GM12875 (cell line): ENCODE data around the gene PFKFB1.

Experiments
- H3K4me3 ChIP-seq: one replicate; pipeline ENCODE4 v1.5.1; 2011; ENCODE audit warnings: low read depth, low read length, control low read depth
- CTCF ChIP-seq: IDR thresholded peaks from 2 replicates; pipeline ENCODE4 v1.5.1; 2011; ENCODE audit warnings: low read depth, mild to moderate bottlenecking, control low read depth, inconsistent platforms, low read length, moderate library complexity, borderline replicate concordance; ENCODE audit not compliant: insufficient read depth

Gene PFKFB1

GRCh38 chrX:54923376-54923775 is 70.6 kb downstream of the PFKFB1 start:
- H3K4me3 ChIP-seq, result no peak overlapping the region
- TF ChIP-seq CTCF, result no peak

GRCh38 chrX:54922547-54922946 is 71.4 kb downstream of the PFKFB1 start:
- no peak overlapping the region for H3K4me3 ChIP-seq

GRCh38 chrX:54921427-54922021 is 72.5 kb downstream of the PFKFB1 start:
- peak overlapping the region; percentile 31 for H3K4me3 ChIP-seq
- TF ChIP-seq CTCF, result no peak

More at GRCh38 chrX:54922547-54922946, 71.4 kb downstream of the PFKFB1 start:
- no peak for TF ChIP-seq CTCF

- no peak for TF ChIP-seq CTCF
- peak within 1 kb of the TSS; percentile 31 for H3K4me3 ChIP-seq
Observed at GRCh38 chrX:54920610-54921426, 73.2 kb downstream of the PFKFB1 start, which contains the start of gene TRO. TRO (plus strand) TSS chrX:54920824; CDS start chrX:54922247, 1,423 bp downstream.

GRCh38 chrX:54909941-54910340 is 84.0 kb downstream of the PFKFB1 start:
- no peak for TF ChIP-seq CTCF

GRCh38 chrX:54894159-54894558 is 99.8 kb downstream of the PFKFB1 start:
- no peak overlapping the region for H3K4me3 ChIP-seq
- no peak for TF ChIP-seq CTCF

More at GRCh38 chrX:54909941-54910340, 84.0 kb downstream of the PFKFB1 start:
- no peak overlapping the region for H3K4me3 ChIP-seq
